Thyroid gland (tissue), 4 donors: Measurements from ENCODE around the gene ALKAL2. TPM values are rescaled to one million over a fixed set of nuclear protein-coding genes. Genes with fewer than 3 reads are reported as not detected.

Experiments
- DNase-seq, 2 donors: peaks; one replicate each; pipeline ENCODE4 v3.0.0-alpha.2; 2019
- H3K27ac ChIP-seq, 3 donors: fragments of 200-600 bp; sonication (generic); 1 replicate in 2 of 3; 2 replicates in 1 of 3; pipeline ENCODE4 v1.5.1; 2016 to 2019; ENCODE audit warnings: mild to moderate bottlenecking in 1 of 3, moderate library complexity in 1 of 3
- H3K27me3 ChIP-seq: fragments of 200-600 bp; sonication (generic); one replicate; pipeline ENCODE4 v1.5.1; 2019
- H3K36me3 ChIP-seq, 2 donors: fragments of 200-600 bp; sonication (generic); one replicate each; pipeline ENCODE4 v1.5.1; 2016 to 2019
- H3K4me1 ChIP-seq, 2 donors: fragments of 200-600 bp; sonication (generic); one replicate each; pipeline ENCODE4 v1.5.1; 2017 to 2019
- H3K4me3 ChIP-seq, 3 donors: fragments of 200-600 bp; sonication (generic); replicated peaks in 1 of 3; 1 replicate in 2 of 3; 2 replicates in 1 of 3; pipeline ENCODE4 v1.5.1; 2016; ENCODE audit warnings: mild to moderate bottlenecking in 1 of 3
- H3K9me3 ChIP-seq: fragments of 200-600 bp; sonication (generic); one replicate; pipeline ENCODE4 v1.5.1; 2017
- CTCF ChIP-seq, 6 experiments: fragments of 200-600 bp in 3 of 6; fragments of 450-650 bp in 3 of 6; sonication (generic) in 3 of 6; IDR thresholded peaks; one replicate each; pipeline ENCODE4 v1.5.1; 2016 to 2019; ENCODE audit warnings: antibody characterized with exemption in 6 of 6, mild to moderate bottlenecking in 2 of 6, inconsistent platforms in 1 of 6, moderate library complexity in 1 of 6
- POLR2A ChIP-seq, 2 donors: fragments of 450-650 bp; IDR thresholded peaks; one replicate each; pipeline ENCODE4 v1.6.1; 2017; ENCODE audit warnings: antibody characterized with exemption in 2 of 2, mild to moderate bottlenecking in 2 of 2, moderate library complexity in 1 of 2
- WGBS, 2 donors: methylation state at CpG; one replicate each; pipeline ENCODE4 v1.1.5; 2017; 5-methylcytosine and 5-hydroxymethylcytosine counted together
- intact Hi-C: fragments of 100-400 bp; cut with DNase I; formaldehyde crosslinking; loops from one replicate; pipeline ENCODE4 v1.15.1; 2023
- total RNA-seq, 4 donors: library from RNA; depleted of rRNA; stranded (reverse); fragments of >200 nt; gene quantifications; one replicate each; pipeline ENCODE4 v1.2.3, GENCODE V29; 2016

Gene ALKAL2
- total RNA-seq, 4 donors from 2014 or later = 1.3 to 9.8 (median 7.3) TPM

- Histone ChIP-seq H3K36me3 (no peaks in the 10 kb centered on the region), H3K27me3 (no peaks in the 10 kb centered on the region), H3K4me1 (peaks cover 12 to 13% of the 10 kb centered on the region in 2 donors), H3K4me3 (no peak overlapping the region), H3K9me3 (no peaks in the 10 kb centered on the region), H3K27ac (no peak overlapping the region)
- intact Hi-C loops = loop anchor here (10.0 kb wide), 1 partner anchor 366 kb away; no protein-coding TSS in a partner anchor
- no peak for DNase-seq
- TF ChIP-seq CTCF (IDR thresholded peaks at IDR 0.05) (no peak), POLR2A (IDR thresholded peaks at IDR 0.05) (no peak)
Measured at GRCh38 chr2:268323-268722, 19.6 kb downstream of the ALKAL2 start.

GRCh38 chr2:264493-265468, 23.1 kb downstream of the ALKAL2 start, which contains the start of gene ACP1:
ACP1 (plus strand) TSS chr2:264947; CDS start chr2:264965, 18 bp downstream.
- Histone ChIP-seq H3K4me3 (peak within 1 kb of the TSS; percentile 64 to 71 (median 70)), H3K9me3 (no peaks in the 10 kb centered on the region), H3K27ac (peak within 1 kb of the TSS; percentile 71 to 89 (median 81)), H3K4me1 (peaks cover 15 to 22% of the 10 kb centered on the region in 2 donors), H3K36me3 (no peaks in the 10 kb centered on the region), H3K27me3 (no peaks in the 10 kb centered on the region)
- DNase-seq = peak; percentile 99 to 100
- WGBS, 2 donors = 0% methylated on average over 37 to 45 of the region's 73 CpGs
- intact Hi-C loops = loop anchor here (10.0 kb wide), 1 partner anchor 370 kb away; no protein-coding TSS in a partner anchor
- TF ChIP-seq POLR2A (IDR thresholded peaks at IDR 0.05) (peak; percentile 64 to 90), CTCF (IDR thresholded peaks at IDR 0.05) (peak in 1 of 6 experiments; percentile 4)

- WGBS, 2 donors = 0 to 1% methylated on average over 3 to 30 of the region's 77 CpGs
- no peaks in the 10 kb centered on the region for H3K36me3 ChIP-seq
- peak within 1 kb of the TSS; percentile 64 to 71 (median 70) for H3K4me3 ChIP-seq
- peak within 1 kb of the TSS; percentile 71 to 89 (median 81) for H3K27ac ChIP-seq
- intact Hi-C loops = loop anchor here (10.0 kb wide), 1 partner anchor 371 kb away; no protein-coding TSS in a partner anchor
- DNase-seq = peak; percentile 88 to 90
- TF ChIP-seq POLR2A (IDR thresholded peaks at IDR 0.05) (peak in 1 of 2 donors; percentile 88), CTCF (IDR thresholded peaks at IDR 0.05) (no peak)
- H3K9me3 ChIP-seq = no peaks in the 10 kb centered on the region
- H3K27me3 ChIP-seq = no peaks in the 10 kb centered on the region
- H3K4me1 ChIP-seq = peaks cover 15 to 22% of the 10 kb centered on the region in 2 donors
Measured at GRCh38 chr2:263774-264492, 24.0 kb downstream of the ALKAL2 start, which contains the start of gene SH3YL1. SH3YL1 (minus strand) TSS chr2:264032; CDS start chr2:263984, 48 bp downstream.

GRCh38 chr2:263022-263738, 24.7 kb downstream of the ALKAL2 start:
- H3K36me3 ChIP-seq = no peaks in the 10 kb centered on the region
- WGBS, 2 donors = 27 to 29% methylated on average over 15 to 23 of the region's 42 CpGs
- peak overlapping the region; percentile 64 to 89 (median 81) for H3K27ac ChIP-seq
- peak; percentile 23 to 27 for DNase-seq
- peak overlapping the region; percentile 33 to 71 (median 70) for H3K4me3 ChIP-seq
- H3K27me3 ChIP-seq = no peaks in the 10 kb centered on the region
- intact Hi-C loops = loop anchor here (10.0 kb wide), 1 partner anchor 372 kb away; no protein-coding TSS in a partner anchor
- no peaks in the 10 kb centered on the region for H3K9me3 ChIP-seq
- TF ChIP-seq POLR2A (IDR thresholded peaks at IDR 0.05) (no peak), CTCF (IDR thresholded peaks at IDR 0.05) (no peak)
- H3K4me1 ChIP-seq = peaks cover 15 to 22% of the 10 kb centered on the region in 2 donors
